Motor neuron (in vitro differentiated cells): ENCODE results near the gene RAMP3. TPM values are rescaled to one million over a fixed set of nuclear protein-coding genes. Genes with fewer than 3 reads are reported as not detected.
A peak's percentile ranks its signal among the peaks of the same experiment; 100 is the strongest.
"Not testable (repeated sequence)": the region's sequence is repeated elsewhere in the genome, so short reads cannot be mapped to it uniquely, and the experiment has no call there.

Experiments used
- ATAC-seq, 8 experiments: fragments of 200-7000 bp; cut with Tn5 transposase; replicated peaks in 6 of 8; 2 replicates each; pipeline ENCODE4 v1.8.0; 2021; ENCODE audit warnings: mild to moderate bottlenecking in 8 of 8, moderate library complexity in 8 of 8
- H3K27ac ChIP-seq, 2 donors: fragments of 250-450 bp; sonication (Bioruptor Pico); 2 replicates each; pipeline ENCODE4 v1.9.0; 2021; ENCODE audit warnings: antibody characterized with exemption in 2 of 2, mild to moderate bottlenecking in 2 of 2, moderate library complexity in 1 of 2
- H3K4me1 ChIP-seq, 2 donors: fragments of 250-450 bp; sonication (Bioruptor Pico); replicated peaks in 1 of 2; 2 replicates each; pipeline ENCODE4 v1.6.1; 2021; ENCODE audit warnings: antibody characterized with exemption in 2 of 2, mild to moderate bottlenecking in 2 of 2, moderate library complexity in 1 of 2
- H3K4me3 ChIP-seq, 5 donors: fragments of 250-450 bp; sonication (Bioruptor Pico); 2 replicates each; pipeline ENCODE4 v1.9.0; 2021; ENCODE audit warnings: antibody characterized with exemption in 5 of 5, mild to moderate bottlenecking in 5 of 5, moderate library complexity in 4 of 5
- WGBS, 10 experiments: fragments of 450-650 bp; shearing (Covaris generic); methylation state at CpG; one replicate each; pipeline ENCODE4 v1.0.0; 2022; 5-methylcytosine and 5-hydroxymethylcytosine counted together
- in situ Hi-C, 9 experiments: fragments of 400-800 bp; cut with MboI; loops; one replicate each; pipeline ENCODE4 v1.15.0; 2021; ENCODE audit warnings: low sequenced_read_pairs in 9 of 9, low pct_unique_long_range_greater_than_20kb in 2 of 9; ENCODE audit not compliant: unreplicated experiment in 9 of 9
- total RNA-seq, 8 experiments: library from RNA; unstranded; fragments of 300-600 nt; gene quantifications; 2 replicates each; pipeline versions ENCODE4 v1.2.3 to v1.2.4, GENCODE V29; 2022

Gene RAMP3
- total RNA-seq: under 1 TPM in 3 of 8 experiments, not detected in 5; 0.13 to 0.71 (median 0.31) TPM

DNA sequence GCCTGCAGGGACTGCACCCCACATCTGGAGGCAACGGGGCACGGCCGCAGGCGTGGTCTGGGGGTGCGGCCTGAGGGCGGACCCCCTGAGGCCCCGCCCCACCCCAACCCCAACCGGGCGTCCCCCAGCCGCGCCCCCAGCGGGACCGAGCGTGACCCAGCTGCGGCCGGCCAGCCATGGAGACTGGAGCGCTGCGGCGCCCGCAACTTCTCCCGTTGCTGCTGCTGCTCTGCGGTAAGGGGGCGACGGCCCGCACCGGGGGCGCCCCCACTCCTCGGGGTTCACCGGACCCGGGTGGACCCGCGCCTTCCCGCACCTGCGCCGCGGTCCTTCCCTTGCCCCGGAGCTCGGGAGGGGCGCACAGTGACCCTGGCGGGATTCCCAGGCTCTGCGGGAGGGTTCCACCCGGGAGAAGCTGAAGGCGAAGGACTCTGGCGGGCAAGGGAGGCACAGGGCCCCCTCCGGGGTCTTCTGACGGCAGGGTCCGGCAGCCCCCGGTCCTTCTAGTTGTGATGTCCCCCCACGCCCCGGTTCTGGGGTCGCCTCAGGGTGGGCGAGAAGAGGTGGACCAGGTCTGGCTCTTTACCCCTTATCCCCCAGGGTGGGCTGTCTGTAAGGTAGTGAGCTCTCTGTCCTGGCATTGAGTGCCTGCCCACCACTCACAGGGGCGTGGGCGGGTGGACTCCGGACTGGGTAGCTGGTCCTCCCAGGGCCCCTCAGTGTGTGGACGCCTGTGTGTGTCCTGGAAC, at the start of gene RAMP3:
TSS of gene RAMP3 (plus strand) at position 139 of the 749 bp plus-strand sequence. CDS start at position 177, 38 bp downstream.
- Histone ChIP-seq H3K27ac (no peak within 1 kb of the TSS), H3K4me1 (peaks cover 4 to 8% of the 10 kb centered on the region in 2 donors), H3K4me3 (peak within 1 kb of the TSS in 2 of 5 donors; percentile 8 to 10)
- WGBS, 10 experiments: 0 to 90% (median 46%) methylated on average over 1 to 14 of the region's 56 CpGs; no CpG with 5 or more reads in 7 of the 10 experiments
- in situ Hi-C loops: loop anchor here (10.0 to 25.0 kb wide), 5 partner anchors 97 to 707 kb away; partner anchors contain the start of gene CCDC201 (in 5 of the 9)
- peak in 6 of 8 experiments; percentile 18 to 57 (median 25) for ATAC-seq

DNA sequence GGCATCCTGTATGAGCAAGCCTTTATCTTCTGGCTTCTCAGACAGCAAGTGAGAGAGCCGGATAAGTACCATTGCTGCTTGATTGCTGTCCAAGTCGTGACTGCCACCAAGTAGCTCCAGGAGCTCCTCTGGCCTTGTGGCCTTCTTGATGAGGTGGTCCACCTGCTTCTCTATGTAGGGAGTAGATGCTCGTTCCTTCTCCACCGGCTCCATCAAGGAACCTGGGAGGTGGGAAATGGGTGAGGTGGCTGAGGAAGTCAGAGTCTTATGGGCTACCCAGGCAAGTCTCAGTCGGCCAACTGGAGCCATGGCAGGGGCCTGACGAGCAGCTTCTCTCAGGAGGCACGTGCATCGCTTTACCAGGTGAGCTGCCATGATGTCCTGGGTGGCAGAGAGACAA, 48.7 kb upstream of the RAMP3 start:
- in situ Hi-C loops: loop anchor here in 2 of 9 experiments (25.0 kb wide), 2 partner anchors 247 to 522 kb away; partner anchors contain the start of gene TMED4 (in 1 of the 2)
- H3K4me3 ChIP-seq: no peak overlapping the region
- no peak for ATAC-seq
- H3K4me1 ChIP-seq: peaks cover 12 to 15% of the 10 kb centered on the region in 2 donors
- 78 to 100% (median 94%) methylated on average over 2 to 7 of the region's 8 CpGs; no CpG with 5 or more reads in 4 of the 10 experiments for WGBS, 10 experiments
- no peak overlapping the region for H3K27ac ChIP-seq

- Histone ChIP-seq H3K27ac (peak within 1 kb of the TSS; percentile 92 to 97), H3K4me3 (peak within 1 kb of the TSS; percentile 61 to 78 (median 73)), H3K4me1 (peaks cover 12 to 15% of the 10 kb centered on the region in 2 donors)
- 0 to 20% (median 0%) methylated on average over 1 to 30 of the region's 64 CpGs; no CpG with 5 or more reads in 1 of the 10 experiments for WGBS, 10 experiments
- in situ Hi-C loops: loop anchor here in 2 of 9 experiments (25.0 kb wide), 2 partner anchors 249 to 524 kb away; partner anchors contain the start of gene TMED4 (in 1 of the 2)
- ATAC-seq: peak; percentile 88 to 97 (median 96)
Measured at GRCh38 chr7:45111298-45112223, 46.0 kb upstream of the RAMP3 start, which contains the start of gene TBRG4. Gene TBRG4, minus strand, starts transcription at chr7:45111697. Its CDS starts 2,460 bp downstream, at chr7:45109237.

- 56 to 100% (median 83%) methylated on average over 1 of the region's 1 CpG; no CpG with 5 or more reads in 3 of the 10 experiments for WGBS, 10 experiments
- in situ Hi-C loops: loop anchor here in 2 of 9 experiments (25.0 kb wide), 2 partner anchors 250 to 525 kb away; partner anchors contain the start of gene TMED4 (in 1 of the 2)
- peak overlapping the region; percentile 92 to 97 for H3K27ac ChIP-seq
- peak overlapping the region; percentile 61 to 78 (median 73) for H3K4me3 ChIP-seq
- no peak for ATAC-seq
- H3K4me1 ChIP-seq: peaks cover 12 to 15% of the 10 kb centered on the region in 2 donors
Measured at GRCh38 chr7:45112648-45113047, 44.9 kb upstream of the RAMP3 start.

DNA sequence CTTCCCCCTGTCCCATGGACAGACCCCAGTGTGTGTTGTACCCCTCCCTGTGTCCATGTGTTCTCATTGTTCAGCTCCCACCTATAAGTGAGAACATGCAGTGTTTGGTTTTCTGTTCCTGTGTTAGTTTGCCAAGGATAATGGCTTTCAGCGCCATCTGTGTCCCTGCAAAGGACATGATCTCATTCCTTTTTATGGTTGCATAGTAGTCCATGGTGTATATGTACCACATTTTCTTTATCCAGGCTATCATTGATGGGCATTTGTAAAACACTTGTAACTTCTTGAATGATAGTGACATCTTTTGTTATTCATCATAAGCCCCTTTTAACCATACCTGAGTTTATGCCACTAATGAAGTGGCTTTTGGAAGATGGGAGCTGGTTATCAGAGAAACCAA, 43.3 kb upstream of the RAMP3 start:
- not testable (repeated sequence) for ATAC-seq, H3K27ac ChIP-seq, H3K4me3 ChIP-seq
- H3K4me1 ChIP-seq: peaks cover 12 to 15% of the 10 kb centered on the region in 2 donors
- in situ Hi-C loops: loop anchor here in 2 of 9 experiments (25.0 kb wide), 2 partner anchors 252 to 527 kb away; partner anchors contain the start of gene TMED4 (in 1 of the 2)
- 0 to 100% (median 69%) methylated on average over 1 of the region's 1 CpG; no CpG with 5 or more reads in 4 of the 10 experiments for WGBS, 10 experiments

GRCh38 chr7:45114926-45115325, 42.7 kb upstream of the RAMP3 start:
- peaks cover 12 to 15% of the 10 kb centered on the region in 2 donors for H3K4me1 ChIP-seq
- no peak overlapping the region for H3K27ac ChIP-seq
- H3K4me3 ChIP-seq: no peak overlapping the region
- in situ Hi-C loops: loop anchor here in 2 of 9 experiments (25.0 kb wide), 2 partner anchors 253 to 528 kb away; partner anchors contain the start of gene TMED4 (in 1 of the 2)
- ATAC-seq: no peak

DNA sequence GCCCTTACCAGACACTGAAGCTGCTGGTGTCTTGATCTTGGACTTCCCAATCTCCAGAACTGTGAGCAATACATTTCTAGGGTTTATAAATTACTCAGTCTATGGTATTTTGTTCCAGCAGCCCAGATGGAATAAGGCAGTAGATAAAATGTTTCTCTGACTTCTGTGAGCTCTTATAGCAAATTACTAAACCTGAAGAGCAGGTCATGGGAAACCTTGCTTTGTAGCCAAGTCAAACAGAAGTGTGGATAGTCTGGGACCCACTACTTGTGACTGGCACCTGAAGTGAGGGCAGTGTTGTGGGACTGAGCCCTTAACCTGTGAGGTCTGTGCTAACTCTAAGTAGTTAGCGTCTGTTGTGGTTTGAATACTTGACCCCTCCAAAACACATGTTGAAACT, 41.5 kb upstream of the RAMP3 start:
- Histone ChIP-seq H3K27ac (no peak overlapping the region), H3K4me3 (no peak overlapping the region), H3K4me1 (peaks cover 5 to 7% of the 10 kb centered on the region in 2 donors)
- in situ Hi-C loops: loop anchor here in 2 of 9 experiments (25.0 kb wide), 2 partner anchors 254 to 529 kb away; partner anchors contain the start of gene TMED4 (in 1 of the 2)
- 40 to 100% methylated on average over 1 of the region's 1 CpG; no CpG with 5 or more reads in 8 of the 10 experiments for WGBS, 10 experiments
- no peak for ATAC-seq

DNA sequence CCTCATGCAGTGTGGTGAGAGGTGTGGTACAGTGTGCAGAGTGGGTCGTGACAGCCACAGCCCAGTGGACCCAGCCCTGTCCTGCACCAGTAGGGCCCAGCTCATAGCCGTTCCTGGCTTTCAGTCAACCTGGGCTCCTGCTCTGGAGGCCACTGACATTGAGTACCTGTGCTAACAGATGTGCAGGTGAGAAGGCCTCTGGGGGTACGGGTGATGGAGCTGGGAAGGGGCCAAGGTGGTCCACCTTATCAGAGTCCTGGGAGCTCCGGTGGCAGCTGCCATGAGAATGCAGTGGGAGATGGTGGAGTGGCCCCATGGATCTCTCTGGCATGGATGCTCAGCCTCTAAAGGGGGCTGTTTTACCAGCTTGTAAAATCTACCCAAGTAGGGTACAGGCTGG, 40.0 kb upstream of the RAMP3 start:
- 40 to 83% (median 60%) methylated on average over 1 of the region's 4 CpGs; no CpG with 5 or more reads in 6 of the 10 experiments for WGBS, 10 experiments
- in situ Hi-C loops: loop anchor here in 2 of 9 experiments (25.0 kb wide), 2 partner anchors 255 to 530 kb away; partner anchors contain the start of gene TMED4 (in 1 of the 2)

GRCh38 chr7:45118292-45118691, 39.3 kb upstream of the RAMP3 start:
- in situ Hi-C loops: loop anchor here in 2 of 9 experiments (25.0 kb wide), 2 partner anchors 256 to 531 kb away; partner anchors contain the start of gene TMED4 (in 1 of the 2)
- Histone ChIP-seq H3K27ac (no peak overlapping the region), H3K4me3 (no peak overlapping the region), H3K4me1 (peaks cover 0 to 1% of the 10 kb centered on the region in 2 donors)
- ATAC-seq: no peak
- 20 to 92% (median 70%) methylated on average over 1 to 3 of the region's 4 CpGs; no CpG with 5 or more reads in 5 of the 10 experiments for WGBS, 10 experiments

More for the DNA sequence above, 40.0 kb upstream of the RAMP3 start:
- H3K27ac ChIP-seq: no peak overlapping the region
- peaks cover under 1 to 3% of the 10 kb centered on the region in 2 donors for H3K4me1 ChIP-seq
- no peak overlapping the region for H3K4me3 ChIP-seq
- ATAC-seq: no peak

GRCh38 chr7:45118889-45119331, 38.7 kb upstream of the RAMP3 start:
- no peak for ATAC-seq
- WGBS, 10 experiments: 20 to 92% (median 40%) methylated on average over 1 to 2 of the region's 3 CpGs; no CpG with 5 or more reads in 7 of the 10 experiments
- H3K4me1 ChIP-seq: peaks cover 4 to 8% of the 10 kb centered on the region in 2 donors
- no peak overlapping the region for H3K27ac ChIP-seq
- in situ Hi-C loops: loop anchor here in 2 of 9 experiments (25.0 kb wide), 2 partner anchors 257 to 532 kb away; partner anchors contain the start of gene TMED4 (in 1 of the 2)
- no peak overlapping the region for H3K4me3 ChIP-seq

DNA sequence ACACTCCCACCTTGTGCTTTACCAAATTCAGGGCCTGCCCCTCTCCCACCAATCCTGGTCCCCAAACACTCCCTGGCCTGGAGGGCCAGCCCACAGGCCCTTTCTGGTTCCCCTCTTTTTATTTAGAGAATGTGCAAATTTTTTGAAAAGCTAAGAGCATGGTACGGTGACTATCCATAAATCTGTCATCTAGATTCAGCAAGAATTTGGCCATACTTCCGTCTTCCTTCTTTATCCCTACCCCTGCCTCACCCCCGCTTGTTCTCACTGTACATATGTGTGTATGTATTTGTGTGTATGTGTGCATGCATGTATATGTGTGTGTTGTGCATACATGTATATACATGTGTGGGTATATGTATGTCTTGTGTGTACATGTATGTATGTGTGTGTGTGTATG, 38.0 kb upstream of the RAMP3 start:
- Histone ChIP-seq H3K4me3 (no peak overlapping the region), H3K4me1 (peaks cover 9 to 14% of the 10 kb centered on the region in 2 donors), H3K27ac (no peak overlapping the region)
- in situ Hi-C loops: loop anchor here in 2 of 9 experiments (25.0 kb wide), 2 partner anchors 257 to 532 kb away; partner anchors contain the start of gene TMED4 (in 1 of the 2)
- no peak for ATAC-seq
- WGBS, 10 experiments: 69 to 82% (median 79%) methylated on average over 1 to 2 of the region's 3 CpGs; no CpG with 5 or more reads in 6 of the 10 experiments
